GM18870 (cell line): ENCODE data around the gene TNFRSF25.

Experiments
- ATAC-seq: cut with Tn5 transposase; IDR thresholded peaks from one replicate; pipeline ENCODE4 v1.9.1; 2021; ENCODE audit warnings: moderate library complexity; ENCODE audit not compliant: unreplicated experiment

Gene TNFRSF25

DNA sequence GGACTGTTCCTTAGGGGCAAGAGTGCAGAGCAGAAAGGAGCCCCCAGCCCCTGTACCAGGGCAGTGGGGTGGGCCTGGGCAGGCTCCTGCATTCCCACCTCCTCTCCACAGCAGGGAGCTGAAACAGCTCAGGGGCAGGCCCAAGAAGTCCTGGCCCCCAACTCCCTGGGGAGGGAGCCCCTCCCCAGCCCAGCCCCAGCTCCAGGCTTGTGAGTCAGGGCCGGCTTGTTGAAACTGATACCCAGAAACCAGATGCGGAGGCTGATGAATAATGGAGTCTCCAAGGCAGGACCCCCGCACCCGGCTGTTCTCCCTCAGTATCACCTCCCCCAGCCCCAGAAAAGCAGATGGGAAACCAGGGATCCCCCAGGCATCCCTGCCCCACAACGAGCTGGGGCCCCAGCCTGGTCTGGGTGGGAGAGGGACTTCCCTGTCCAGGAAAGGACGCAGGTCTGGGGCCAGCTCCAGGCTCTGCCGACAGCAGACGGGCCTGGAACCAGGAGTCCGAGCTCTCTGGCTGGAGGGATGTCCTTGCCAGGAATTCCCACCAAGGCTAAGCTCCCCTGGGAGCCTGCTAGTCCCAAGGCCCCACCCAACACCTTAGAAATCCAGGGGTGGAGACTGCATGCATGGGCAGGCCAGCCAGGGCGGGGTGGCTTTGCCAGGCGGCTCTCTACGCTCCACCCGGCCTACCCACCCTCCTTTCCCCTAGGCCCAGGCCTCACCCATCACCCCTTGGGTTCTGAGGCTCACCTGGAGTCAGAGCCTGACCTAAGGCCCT, 22.8 kb upstream of the TNFRSF25 start:
- ATAC-seq, result no peak

DNA sequence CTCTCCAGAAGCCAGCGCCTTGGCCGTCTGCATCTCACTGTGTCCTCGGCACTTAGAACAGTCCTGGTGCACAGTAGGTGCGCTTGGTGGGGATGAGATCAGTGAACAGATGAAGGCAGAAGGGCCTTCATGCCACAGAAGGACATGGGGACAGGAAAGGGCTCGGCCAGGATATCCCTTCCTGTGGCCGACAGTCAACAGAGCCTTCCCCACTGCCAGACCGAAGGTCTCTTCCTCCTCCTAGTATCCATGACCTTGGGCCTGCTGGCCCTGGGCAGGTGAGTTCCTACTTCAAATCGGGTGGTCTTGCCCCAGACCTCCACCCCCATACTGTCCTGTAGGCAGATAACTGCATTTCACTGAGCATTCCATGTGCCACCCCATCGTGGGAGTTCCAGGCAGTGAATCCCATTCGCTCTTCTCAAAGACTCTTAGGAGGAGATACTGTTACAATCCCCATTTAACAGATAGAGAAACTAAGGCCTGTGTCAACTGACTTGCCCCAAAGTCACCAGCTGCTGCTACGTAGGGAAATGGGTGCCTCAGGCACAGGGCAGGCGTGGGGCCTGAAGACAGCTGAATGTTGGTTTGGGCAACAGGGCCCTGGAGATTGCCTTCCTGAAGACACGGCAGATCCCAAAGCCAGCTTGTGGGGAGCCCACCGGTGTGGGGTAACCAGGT, 22.0 kb upstream of the TNFRSF25 start:
- ATAC-seq, result no peak

DNA sequence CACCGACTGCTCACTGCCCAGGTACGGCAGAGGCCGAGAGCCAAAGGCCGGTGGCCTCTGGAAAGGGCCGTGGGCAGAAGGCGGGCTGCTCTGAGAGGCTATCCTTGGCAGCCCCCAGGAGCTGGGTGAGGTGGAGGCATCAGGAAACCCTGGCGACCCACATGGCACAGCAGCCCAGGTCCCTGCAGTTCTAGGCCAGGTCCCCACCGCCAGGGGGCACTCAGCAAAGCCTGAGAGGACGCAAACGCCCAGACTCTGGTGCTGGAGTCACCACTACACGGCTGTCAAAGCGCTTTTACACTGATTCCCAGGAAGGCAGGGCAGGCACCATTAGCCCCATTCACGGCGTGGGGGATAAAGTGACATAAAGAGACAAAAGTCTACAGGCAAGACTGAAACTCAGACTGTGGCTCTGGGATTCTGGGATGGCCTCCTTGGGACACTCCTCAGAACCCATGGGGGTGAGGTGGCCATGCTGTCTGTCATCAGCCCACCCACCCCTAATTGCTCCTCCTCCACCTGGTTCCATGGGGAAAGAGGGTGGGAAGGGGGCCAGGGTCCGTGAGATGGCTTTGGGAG, 20.5 kb upstream of the TNFRSF25 start:
- no peak for ATAC-seq

DNA sequence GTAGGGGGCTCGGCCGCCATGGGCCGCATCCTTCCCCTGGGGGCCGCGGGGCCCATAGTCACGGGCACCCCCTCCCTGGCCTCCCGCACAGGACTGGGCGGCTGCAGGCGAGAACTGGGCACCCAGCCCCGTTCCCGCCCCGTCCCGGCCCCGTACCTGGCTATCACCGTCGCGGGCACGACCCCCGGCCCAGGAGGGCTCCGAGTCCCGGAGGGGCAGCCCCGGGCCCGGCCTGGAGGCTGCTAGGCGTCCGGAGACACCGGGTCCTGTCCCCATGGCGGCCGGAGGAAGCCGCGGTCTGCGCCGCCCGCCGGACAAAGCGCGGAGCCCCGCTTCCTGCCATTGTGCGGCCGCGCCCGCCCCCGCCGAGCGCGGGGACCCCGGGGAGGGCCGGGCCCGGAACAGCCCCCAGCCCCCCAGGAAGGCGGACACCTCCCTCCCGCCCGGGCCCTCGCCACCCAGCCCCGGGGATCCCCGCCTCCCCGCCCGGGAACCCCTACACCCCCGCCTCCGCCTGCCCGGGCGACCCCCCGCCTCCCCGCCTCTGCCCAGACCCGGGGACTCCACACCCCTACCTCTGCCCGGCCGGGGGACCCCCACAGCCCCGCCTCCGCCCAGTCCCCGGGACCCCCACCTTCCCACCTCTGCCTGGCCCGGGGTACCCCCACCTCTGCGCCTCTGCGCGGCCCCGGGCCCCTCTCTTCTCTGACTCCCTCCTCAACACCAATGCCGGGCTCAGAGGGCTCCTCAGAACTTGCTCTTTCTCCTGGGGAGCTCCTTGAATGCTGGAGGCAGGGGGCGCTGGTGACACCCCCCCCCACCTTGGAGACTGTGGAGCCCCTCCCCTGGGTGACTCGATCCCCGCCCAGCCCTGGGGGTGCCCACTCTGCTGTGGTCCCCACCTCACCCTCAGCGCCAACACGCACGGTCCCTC, 19.5 kb upstream of the TNFRSF25 start:
- ATAC-seq, result no peak

DNA sequence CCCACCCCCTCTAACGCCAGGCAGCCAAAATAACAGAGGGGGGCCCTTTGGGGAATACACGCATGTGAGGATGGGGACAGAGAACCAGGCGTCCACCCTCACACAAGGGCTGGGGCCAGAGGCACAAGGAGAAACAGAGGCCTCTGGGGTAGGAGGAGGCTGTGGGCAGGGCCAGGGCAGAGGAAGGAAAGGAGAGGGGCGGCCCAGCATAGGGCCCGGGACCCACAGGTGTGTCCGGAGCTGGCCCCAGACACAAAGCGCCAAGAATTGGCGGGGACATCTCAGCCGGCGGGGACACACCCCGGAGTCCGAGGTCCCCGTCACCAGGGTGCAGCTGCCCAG, 18.8 kb upstream of the TNFRSF25 start:
- ATAC-seq, result no peak

DNA sequence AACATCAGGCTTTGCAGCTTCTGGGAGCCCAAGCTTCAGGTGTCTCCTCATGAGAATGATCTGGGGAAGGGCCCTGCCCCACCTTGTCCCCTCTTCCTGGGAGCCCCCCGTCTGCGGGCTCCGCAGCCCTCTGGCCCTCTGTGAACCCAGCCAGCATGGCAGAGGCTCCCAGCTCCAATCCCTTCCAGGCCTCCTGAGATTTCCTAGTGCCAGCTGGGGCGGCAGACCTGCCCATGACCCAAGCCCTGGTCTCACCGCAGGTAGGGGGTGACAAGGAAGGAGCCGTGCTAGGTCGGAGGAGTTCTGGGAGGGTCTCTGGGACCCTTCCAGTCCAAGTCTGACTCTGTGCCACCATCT, 17.8 kb upstream of the TNFRSF25 start:
- no peak for ATAC-seq

DNA sequence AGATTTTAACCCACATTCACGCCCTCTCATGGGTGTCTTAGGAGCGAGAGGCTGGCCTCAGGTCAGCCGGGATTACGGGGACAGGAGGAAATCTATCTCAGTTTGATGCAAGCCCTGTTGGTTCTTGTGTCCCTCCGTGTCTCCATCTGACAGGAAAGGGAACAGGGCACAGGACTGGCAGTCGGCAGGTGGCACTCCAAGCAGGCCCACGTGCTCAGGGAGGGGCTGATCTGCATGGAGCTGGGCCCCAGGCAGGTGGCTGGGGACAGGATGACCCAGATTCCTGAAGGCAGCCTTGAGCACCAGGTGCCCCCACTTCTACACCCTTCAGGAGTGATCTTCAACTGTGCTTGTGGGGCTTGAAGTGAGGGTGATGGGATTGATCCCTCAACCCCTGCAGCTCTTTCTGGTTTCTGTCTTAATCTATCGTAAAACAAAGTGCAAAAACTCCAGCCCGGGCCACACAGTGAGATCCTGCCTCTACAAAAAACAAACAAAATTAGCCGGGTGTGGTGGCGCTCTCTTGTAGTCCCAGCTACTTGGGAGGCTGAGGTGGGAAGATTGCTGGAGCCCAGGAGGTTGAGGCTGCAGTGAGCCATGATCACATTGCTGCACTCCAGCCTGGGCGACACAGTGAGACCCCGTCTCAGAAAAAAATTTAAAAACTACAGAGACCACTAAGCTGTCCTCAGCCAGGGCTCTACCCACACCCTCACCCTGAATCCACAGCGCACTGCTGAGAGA, 17.2 kb upstream of the TNFRSF25 start:
- no peak for ATAC-seq

DNA sequence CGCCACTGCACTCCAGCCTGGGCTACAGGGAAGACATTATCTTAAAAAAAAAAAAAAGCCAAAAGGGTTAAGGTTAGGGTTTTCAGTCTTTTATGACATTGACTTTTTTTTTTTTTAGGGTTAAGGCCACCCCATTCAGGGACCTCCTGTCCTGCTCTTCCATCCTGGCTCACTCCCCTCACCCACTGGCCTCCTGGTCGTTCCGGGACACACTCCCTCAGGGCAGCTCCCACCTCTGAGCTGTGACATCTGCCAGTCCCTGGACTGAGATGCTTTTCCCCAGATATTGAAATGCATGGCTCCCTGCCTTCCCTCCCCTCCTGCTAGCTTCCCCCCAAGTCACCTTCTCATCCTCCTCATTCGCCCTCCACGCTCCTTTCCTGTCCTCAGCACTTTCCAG, 15.8 kb upstream of the TNFRSF25 start:
- no peak for ATAC-seq

DNA sequence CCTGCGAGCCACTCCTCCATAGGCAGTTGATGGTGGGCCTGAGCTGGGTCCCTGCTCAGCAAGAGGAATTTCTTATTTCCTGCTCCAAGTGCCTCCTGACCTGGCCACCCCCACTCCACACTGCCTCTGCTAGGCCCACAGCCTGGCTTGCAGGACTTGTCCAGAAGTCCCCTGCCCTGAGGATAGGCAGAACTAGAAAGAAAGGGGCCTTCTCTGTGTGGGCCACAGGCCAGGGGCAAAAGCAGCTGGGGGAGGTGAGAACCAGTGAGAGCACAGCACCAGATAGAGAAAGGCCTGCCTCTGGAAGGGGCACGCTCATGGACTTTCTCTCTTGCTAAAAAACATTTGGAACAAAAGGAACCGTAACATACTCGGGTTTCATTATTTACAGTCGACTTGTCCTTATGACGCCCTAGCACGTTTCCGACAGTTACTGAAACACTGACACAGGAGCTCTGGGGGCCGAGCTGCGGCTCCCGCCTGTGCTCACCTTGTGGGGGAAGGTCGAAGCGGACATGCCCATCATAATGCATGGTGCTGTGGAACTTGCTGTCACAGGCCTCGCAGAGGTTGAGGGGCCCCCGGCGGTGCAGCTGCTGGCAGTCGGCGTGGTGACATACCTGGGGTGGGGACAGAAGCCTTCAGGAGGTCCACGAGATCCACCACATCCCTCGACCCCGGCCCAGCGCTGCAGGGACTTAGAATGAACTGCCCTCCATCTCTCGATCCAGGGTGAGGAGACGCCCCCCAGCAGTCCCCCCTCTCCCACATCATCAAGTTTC, 11.3 kb upstream of the TNFRSF25 start:
- ATAC-seq, result no peak

DNA sequence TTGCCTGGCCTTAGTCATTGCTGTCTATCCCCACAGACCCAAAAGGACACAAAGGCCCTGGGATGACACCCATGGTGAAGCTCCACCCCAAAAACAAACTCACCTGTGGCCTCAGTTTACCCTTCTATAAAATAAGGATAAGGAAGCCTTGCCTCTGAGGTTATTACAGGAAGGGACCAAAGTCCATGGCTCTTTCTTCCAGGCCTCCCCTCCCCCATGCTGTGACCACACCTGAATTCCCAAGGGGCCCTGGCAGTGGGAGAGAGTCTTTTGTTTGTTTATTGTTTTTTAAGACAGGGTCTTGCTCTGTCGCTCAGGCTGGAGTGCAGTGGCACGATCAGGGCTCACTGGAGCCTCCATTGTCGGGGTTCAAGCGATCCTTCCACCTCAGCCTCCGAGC, 10.5 kb upstream of the TNFRSF25 start:
- no peak for ATAC-seq

DNA sequence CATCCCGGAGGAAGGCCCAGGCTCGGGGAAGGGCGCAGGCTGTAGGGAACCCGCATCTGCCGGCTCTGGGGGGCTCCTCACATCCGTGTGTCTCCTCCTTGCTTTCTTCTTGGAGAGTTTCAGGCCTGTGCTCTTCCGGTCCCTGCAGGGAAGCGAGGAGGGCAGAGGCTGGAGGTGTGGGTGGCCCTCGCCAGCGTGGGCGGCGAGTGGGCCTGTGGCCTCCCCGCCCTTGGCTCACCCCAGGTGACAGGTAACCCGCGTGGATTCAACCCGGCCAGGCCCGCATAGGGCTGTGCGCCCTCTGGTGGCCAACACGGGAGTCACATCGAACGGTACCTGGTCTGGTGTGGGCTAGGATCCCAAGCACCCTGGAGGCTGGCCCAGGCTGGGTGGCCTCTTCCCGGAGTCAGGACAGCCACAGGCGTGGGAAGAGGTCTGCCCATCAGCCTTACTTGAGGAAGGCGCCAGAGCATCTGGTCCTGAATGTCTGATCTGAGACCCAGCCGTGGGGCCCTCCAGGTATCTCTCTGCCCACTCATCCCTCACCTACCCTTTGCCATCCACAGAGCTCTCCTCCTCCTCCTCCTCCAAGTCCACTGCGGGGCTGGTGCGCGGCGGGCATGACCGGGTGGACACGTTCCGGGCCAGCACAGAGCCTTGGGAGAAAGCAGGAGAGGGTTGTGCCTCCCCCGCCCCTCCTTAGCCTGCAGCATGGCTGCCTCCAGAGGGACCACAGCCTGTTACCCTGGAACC, 9.6 kb upstream of the TNFRSF25 start:
- ATAC-seq, result no peak

DNA sequence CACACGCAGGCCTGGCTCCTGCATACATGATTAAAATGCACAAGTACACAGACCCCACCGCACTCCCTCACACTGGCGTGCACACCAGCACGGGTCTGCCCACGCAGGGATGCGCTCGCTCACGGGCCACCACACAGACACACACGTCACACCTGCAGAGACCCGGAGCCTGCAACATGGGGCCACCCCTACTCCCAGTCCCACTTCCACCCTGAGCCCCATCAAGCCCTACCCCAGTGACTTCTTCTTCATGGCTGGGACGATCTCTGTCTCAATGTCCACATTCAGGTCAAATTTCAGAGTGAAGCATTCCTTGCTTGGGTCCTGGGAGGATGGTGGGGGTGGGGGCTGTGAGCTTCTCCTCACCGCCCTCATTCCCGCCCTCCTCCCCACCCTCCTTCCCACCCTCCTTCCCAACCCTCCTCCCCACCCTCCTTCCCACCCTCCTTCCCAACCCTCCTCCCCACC, 8.9 kb upstream of the TNFRSF25 start:
- ATAC-seq, result no peak

DNA sequence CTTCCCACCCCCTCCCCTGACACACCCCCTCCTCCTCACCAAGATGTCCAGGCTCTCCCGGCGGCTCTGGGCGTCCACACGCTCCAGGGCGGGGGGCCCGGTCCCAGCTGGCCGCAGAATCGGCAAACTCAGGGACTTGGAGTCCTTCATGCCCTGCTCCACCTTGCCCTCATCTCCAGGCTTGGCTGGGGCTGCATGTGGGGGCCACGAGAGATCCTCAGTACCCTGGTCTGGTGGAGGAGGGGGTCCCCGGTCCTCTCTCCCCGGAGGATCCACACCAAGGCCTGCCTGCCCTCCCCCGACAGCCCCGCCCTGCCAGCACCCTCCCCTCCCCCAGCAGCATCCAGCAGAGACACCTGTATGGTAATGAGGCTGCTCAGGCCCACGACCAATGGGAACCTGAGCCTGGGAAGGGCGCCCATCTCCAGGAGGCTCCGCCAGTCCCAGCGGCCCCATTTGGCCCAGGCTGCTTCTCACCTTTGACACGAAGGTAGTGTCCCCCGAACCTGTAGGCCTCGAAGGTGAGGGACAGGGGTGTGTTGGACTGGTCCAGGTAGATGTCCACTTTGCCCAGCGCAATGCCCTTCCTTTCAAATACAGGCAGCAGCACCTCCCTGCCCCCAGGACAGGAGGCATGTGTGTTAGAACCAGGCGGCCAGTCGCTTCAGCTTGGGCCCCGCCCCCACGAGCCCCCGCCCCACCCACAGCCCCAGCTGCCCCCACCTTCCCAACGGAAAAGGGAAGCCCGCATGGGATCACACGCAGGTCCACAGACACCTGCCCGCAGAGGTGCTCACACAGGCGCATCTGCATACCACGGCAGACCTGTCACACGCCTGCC, 8.2 kb upstream of the TNFRSF25 start:
- ATAC-seq, result no peak

DNA sequence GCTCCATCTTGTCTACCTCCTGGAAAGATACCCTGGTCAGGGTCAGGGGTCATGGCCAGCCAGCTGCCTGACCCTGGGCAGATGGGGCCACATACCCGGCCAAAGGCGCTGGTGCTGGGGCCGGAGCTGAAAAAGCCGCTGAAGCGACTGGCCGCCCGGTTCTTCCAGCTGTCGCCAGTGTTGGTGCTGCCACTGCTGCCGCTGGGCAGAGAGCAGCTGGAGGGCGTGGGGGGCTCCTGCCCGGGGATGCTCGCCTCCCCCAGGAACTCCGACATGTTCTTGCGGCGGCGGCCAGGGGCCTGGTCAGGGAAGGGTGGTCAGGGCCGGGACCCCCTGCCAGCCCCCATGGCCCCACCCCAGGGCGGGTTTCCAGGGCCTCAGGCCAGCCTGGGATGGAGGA, 7.2 kb upstream of the TNFRSF25 start:
- no peak for ATAC-seq

DNA sequence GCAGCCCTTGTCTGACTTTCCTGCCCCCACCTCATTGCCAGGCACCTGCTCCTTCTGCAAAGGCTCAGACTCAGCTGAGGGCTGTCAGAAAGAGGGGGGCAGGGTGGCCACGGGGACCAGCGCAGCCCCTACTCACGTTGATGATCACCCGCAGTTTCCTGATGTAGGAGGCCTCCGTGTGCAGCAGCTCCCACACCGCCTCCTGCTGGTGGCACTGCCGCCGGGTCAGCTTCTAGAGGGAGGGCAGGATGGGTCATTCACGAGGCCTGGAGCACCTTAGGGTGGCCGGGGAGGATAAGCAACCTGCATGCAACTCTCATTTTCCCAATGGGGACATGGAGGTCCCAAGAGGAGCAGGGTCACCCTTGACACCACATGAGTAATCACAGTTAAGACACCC, 6.4 kb upstream of the TNFRSF25 start:
- ATAC-seq, result no peak

DNA sequence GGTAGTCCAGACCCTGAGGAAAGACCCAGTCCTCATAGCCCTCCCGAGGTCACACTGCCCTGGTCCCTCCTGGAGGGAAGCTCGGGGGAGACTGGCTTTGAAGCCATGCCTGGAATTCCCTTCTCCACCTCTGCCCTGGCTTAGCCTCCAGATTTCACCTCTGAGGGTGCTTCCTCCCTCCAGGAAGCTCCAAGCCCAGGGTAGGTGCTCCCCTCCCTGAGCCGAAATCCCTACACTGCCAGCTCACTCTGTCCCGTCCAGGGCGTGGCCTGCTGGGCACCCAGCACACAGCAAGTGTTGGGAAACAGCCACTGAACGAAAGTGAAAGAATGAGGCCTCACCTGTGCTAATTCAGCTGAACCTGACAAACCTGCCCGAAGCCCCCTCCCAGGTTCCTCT, 6.0 kb upstream of the TNFRSF25 start:
- ATAC-seq, result no peak

DNA sequence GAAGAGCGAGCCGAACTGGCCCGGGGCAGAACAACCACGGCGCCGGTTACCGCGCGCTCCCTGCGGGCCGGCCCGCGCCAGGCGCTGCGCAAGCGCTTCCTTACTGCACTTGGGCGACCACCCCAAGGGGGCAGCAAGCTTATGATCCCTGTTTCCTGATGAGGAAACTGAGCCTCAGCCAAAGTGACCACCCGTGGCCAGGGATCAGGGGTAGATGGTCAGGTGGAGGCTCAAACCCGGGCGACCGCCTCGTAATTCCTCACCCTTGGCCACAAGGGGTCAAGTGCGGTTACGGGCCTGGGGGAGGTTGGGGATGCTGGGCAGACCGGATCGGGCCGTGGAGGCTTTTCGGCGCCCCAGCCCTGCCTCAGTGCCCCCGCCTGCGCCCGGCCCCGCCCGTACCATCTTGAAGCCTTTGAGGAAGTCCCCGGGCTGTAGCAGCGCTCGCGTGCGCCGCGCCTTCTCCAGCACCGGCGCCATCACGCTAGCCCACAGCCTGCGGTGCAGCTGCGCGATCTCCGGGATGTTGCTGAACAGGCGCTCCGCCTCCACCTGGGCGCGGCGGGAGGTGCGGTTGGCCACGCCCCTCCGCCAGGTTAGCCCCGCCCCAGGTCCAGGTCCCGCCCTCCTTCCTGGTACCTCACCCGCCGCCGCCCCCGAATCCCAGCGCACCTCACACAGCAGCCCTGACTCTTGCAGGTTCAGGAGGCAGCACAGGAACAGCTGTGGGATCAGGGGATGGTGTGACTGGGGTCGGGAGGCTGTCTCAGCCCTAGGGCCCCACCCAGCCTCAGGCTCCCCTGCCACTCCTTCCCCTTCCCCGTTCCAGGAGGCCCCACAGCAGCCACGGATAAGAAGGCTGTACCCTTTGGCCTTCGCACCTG, 5.4 kb upstream of the TNFRSF25 start:
- no peak for ATAC-seq
